Measurements from ENCODE around the gene MOGAT2.

The MOGAT2 gene

GRCh38 chr11:75760243-75760642 is 42.6 kb downstream of the MOGAT2 start:
- no peak for DNase-seq (ENCODE audit: low read depth)

GRCh38 chr11:75760710-75761493 is 43.3 kb downstream of the MOGAT2 start:
- no peak for DNase-seq (ENCODE audit: low read depth)

GRCh38 chr11:75762158-75762557 is 44.5 kb downstream of the MOGAT2 start:
- no peak for DNase-seq (ENCODE audit: low read depth)

DNA sequence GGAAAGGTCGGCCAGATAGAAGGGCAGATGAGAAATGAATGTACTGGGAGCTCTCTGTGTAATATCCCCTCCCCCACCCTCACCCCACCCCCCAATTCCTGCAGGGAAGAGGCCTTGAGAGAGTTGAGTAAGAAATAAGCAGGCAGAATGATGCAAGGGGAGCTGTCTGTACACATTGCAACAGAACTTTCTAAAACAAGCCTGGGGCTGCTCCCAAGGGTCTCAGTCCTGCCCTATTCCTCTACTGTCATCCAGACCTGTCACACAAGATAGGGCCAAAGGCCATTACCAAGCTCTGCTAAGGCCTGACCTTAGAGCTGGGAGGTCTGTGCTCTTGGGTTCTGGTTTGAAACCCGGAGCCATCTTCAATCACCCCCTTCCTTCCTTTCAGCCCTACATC is 45.2 kb downstream of the MOGAT2 start:
- no peak for DNase-seq (ENCODE audit: low read depth)

DNA sequence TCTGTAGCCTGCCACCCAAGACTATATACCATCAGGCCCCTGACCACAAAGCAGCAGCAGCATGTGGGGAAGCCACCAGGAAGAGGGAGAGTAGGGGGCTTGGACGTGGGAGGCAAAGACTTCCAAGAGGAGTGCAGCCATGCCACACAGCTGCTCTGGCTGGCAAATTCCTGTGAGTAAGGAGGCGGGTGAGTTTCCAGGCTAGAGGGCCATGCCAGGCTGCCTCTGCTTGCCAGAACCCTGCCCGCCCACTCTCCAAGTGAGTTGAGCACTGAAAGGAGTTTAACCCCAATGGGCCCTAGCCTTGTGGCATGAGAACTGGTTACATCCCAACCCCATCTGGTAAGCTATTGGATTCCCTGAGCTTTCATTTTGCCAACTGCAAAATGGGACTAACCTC is 46.2 kb downstream of the MOGAT2 start:
- DNase-seq (ENCODE audit: low read depth), result no peak

- no peak for DNase-seq (ENCODE audit: low read depth)
Measured at GRCh38 chr11:75765116-75765515, 47.5 kb downstream of the MOGAT2 start.

DNA sequence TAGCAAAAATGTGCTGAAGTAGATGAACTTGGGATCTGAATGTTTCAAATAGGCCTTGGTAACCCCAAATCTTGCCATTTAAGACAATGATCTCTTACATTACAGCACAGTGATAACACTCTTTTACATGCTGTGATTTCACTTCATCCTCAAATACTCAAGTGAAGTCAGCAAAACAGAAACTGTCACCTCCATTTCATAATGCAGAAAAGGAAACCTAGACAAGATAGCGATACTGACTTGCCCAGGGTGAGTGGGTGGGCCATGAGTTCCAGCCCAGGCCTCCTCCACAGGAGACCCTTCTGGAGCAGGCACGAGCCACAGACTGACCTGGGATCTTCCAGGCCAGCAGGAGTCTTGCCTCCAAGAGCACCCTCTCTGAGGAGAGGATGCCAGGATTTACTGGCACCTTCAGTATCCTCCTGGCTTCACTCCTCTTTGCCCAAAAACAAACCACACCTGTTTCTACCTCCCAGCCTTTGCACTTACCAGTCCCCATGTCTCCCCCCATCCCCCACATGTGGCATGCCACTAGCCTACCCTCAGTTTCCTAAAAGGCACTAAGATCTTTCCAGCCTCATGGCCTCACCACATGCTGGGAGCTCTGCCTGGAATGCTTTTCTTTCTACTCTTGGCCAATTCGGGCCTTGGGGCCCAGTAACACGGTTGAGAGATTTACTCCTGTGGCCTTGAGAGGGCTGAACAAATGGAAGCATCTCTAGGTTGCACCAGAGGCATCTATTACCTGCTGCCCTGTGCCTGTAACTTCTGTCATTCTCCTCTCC is 49.0 kb downstream of the MOGAT2 start:
- no peak for DNase-seq (ENCODE audit: low read depth)

DNA sequence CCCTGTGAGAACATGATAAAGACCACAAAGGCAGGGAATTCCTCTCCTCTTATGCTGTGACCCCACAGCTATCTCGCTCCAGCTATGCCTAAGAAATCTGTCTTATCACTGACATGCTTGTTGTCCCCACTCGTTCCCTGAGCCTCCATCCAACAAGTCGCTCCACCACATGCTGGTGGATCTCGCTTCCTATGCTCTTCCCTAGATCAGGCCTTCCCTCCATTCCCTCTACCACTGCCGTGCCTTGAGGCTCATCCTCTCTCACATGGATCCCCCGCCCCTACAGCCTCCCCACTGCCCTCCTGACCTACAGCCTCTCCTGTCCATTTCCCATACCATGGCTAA is 49.6 kb downstream of the MOGAT2 start:
- DNase-seq (ENCODE audit: low read depth), result no peak

GRCh38 chr11:75767793-75768111 is 50.1 kb downstream of the MOGAT2 start:
- no peak for DNase-seq (ENCODE audit: low read depth)

- peak; percentile 47 for DNase-seq (ENCODE audit: low read depth)
Measured at GRCh38 chr11:75768112-75768908, 50.7 kb downstream of the MOGAT2 start, which contains the start of gene DGAT2. Gene DGAT2, plus strand, starts transcription at chr11:75768778. Its CDS starts 214 bp downstream, at chr11:75768992.

GRCh38 chr11:75768909-75769771 is 51.5 kb downstream of the MOGAT2 start:
- peak; percentile 3 for DNase-seq (ENCODE audit: low read depth)

DNA sequence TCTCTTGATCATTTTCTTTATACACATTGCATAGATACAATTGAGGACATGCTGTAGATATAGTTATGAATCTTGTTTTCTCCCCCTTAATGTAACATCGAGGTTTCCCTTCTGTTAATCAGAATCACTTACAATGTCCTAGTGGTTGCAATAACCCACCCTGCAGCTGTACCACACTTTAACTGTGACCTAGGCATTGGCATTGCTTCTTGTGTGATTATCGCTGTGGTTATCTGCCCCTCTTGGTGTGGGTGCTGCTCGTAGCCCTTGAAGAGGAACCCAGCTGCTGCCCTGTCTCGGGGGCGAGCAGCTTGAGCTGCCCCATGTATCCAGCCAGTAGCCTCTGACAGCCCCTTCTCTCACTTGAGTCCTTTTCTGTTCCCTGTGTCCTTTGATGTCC is 52.5 kb downstream of the MOGAT2 start:
- no peak for DNase-seq (ENCODE audit: low read depth)

DNA sequence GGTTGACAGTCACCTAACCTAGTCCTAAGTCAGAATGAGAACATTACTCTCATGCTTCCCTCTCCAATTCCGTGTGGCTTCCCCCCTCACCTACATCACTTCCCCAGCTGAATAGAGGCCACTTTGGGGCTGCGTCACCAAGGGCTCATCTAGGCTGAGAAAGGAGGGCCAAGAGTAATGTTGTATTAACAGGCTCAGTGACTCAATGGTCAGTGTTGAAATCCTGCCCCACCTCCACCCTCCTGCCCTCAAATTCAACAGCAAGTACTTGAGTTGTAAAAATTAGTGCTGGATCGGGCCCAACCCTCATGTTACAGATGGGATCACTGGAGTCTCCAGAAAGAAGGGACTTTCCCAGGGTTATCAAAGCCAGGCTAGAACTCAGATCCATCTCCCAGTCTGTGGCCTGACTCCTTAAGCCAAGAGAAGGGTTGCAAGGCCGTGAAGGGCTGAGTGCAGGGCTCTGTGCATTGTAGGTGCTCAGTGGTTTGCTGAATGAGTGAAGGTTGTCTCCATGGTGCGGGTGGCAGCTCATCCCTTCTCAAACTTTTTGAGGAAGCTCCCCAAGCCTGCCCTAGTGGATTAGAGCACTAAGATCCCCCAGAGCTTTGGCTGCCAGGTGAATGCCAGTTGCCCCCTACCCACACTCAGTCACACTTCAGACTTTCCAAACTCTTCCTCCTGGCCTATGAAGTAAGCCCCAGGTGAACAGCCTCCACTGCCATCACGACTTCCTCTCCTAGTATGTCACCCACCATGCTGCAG is 54.2 kb downstream of the MOGAT2 start:
- DNase-seq (ENCODE audit: low read depth), result no peak

GRCh38 chr11:75773595-75774353 is 56.1 kb downstream of the MOGAT2 start:
- DNase-seq (ENCODE audit: low read depth), result no peak

- no peak for DNase-seq (ENCODE audit: low read depth)
Measured at GRCh38 chr11:75775056-75775455, 57.4 kb downstream of the MOGAT2 start.

- DNase-seq (ENCODE audit: low read depth), result no peak
Measured at GRCh38 chr11:75776546-75776945, 58.9 kb downstream of the MOGAT2 start.

GRCh38 chr11:75777461-75778110 is 59.9 kb downstream of the MOGAT2 start:
- DNase-seq (ENCODE audit: low read depth), result no peak

- no peak for DNase-seq (ENCODE audit: low read depth)
Measured at GRCh38 chr11:75778962-75779361, 61.3 kb downstream of the MOGAT2 start.

- DNase-seq (ENCODE audit: low read depth), result no peak
Measured at GRCh38 chr11:75779960-75780359, 62.3 kb downstream of the MOGAT2 start.

DNA sequence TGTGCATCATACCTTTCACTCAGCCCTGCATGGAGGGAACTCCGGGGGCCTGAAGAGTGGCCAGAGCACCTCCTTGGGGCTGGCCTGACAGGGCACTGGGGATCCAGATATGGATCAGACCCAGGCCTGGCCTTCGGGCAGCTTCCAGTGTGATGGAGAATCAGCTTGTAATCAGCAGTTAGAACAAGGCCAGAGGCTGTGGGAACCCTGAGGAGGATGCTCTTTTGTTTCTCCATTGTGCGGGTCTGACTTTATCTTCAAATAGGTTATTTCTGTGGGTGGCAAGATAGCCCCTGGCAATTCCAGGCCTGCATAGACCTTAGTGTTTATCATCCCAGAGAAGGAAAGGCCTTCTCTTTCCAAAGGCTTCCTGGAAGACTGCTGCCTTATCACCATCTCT is 63.2 kb downstream of the MOGAT2 start:
- DNase-seq (ENCODE audit: low read depth), result no peak
